ENCODE results near the gene LRMDA. TPM values are rescaled to one million over a fixed set of nuclear protein-coding genes. Genes with fewer than 3 reads are reported as not detected.

The LRMDA gene
- total and polyA plus RNA-seq, 2 of the 8 experiments (the other 6 are each of a cell fraction or from before 2014, with no cell fraction given) = 0.86 to 2.8 TPM

GRCh38 chr10:75652146-75652740 is 220.8 kb downstream of the LRMDA start:
- H4K5ac ChIP-seq (ENCODE audit: insufficient read length, low read depth, low read length) = no peak overlapping the region
- TF ChIP-seq ZNF274 (IDR thresholded peaks at IDR 0.05; ENCODE audit: borderline replicate concordance, extremely low read depth, low read length) (no peak), BACH1 (IDR thresholded peaks at IDR 0.05; ENCODE audit: low read length) (no peak), MAX (IDR thresholded peaks at IDR 0.05) (no peak), RAD21 (IDR thresholded peaks at IDR 0.05 in 1 of 2, conservative IDR thresholded peaks at IDR 0.05 in 1 of 2; ENCODE audit: low read depth in 2 of 2, low read length in 2 of 2) (no peak), SP4 (IDR thresholded peaks at IDR 0.05; ENCODE audit: low read length) (no peak), GABPA (IDR thresholded peaks at IDR 0.05; ENCODE audit: borderline replicate concordance, insufficient read depth, low read length) (no peak), CHD2 (IDR thresholded peaks at IDR 0.05; ENCODE audit: low read length) (no peak)

More at GRCh38 chr10:75652146-75652740, 220.8 kb downstream of the LRMDA start:
- no peak overlapping the region for H3K4ac ChIP-seq (replicated peaks; ENCODE audit: insufficient read length, low read depth, low read length)
- WGBS, 2 experiments (ENCODE audit: extremely low coverage in 1 of 2, insufficient coverage in 1 of 2, insufficient read length in 1 of 2, insufficient replicate concordance in 2 of 2, low coverage in 1 of 2, low lambda C conversion rate in 2 of 2, missing lambda C conversion rate in 1 of 2) = 95% methylated on average over 5 of the region's 5 CpGs; no CpG with 5 or more reads in 1 of the 2 experiments
- no peaks in the 10 kb centered on the region for H3K36me3 ChIP-seq (ENCODE audit: control insufficient read depth in 2 of 4, insufficient read depth in 4 of 4, low read length in 3 of 4)
- no peaks in the 10 kb centered on the region for H4K20me1 ChIP-seq (replicated peaks in 1 of 2; ENCODE audit: control insufficient read depth in 1 of 2, insufficient read depth in 2 of 2, low read length in 2 of 2)
- H3K9me3 ChIP-seq (ENCODE audit: insufficient read depth in 2 of 2, low read depth in 1 of 2, low read length in 1 of 2) = no peaks in the 10 kb centered on the region
- H3K9ac ChIP-seq (replicated peaks in 1 of 4; ENCODE audit: extremely low read depth in 1 of 4, low read depth in 3 of 4, low read length in 3 of 4) = no peak overlapping the region
- H2BK20ac ChIP-seq (ENCODE audit: low read length) = no peak overlapping the region
- no peak overlapping the region for H3K14ac ChIP-seq (ENCODE audit: insufficient read length)
- H3K27me3 ChIP-seq (replicated peaks in 1 of 4; ENCODE audit: control insufficient read depth in 3 of 4, extremely low read depth in 1 of 4, insufficient read depth in 3 of 4, low read length in 3 of 4) = peaks cover 0 to 2% (median under 1%) of the 10 kb centered on the region in 4 experiments; a peak in 2 of 7 replicates
- H3K79me2 ChIP-seq (ENCODE audit: control insufficient read depth in 1 of 2, insufficient read depth in 2 of 2, low read length in 2 of 2) = no peaks in the 10 kb centered on the region
- H4K91ac ChIP-seq (replicated peaks; ENCODE audit: insufficient read length, low read length) = no peak overlapping the region
- no peak overlapping the region for H2BK12ac ChIP-seq (ENCODE audit: low read depth, low read length)
- H3K18ac ChIP-seq (ENCODE audit: extremely low read depth, low read length) = no peak overlapping the region
- DNase-seq (ENCODE audit: low read depth in 1 of 2, low spot score in 2 of 2) = no peak
- H3K23ac ChIP-seq (ENCODE audit: insufficient read length) = no peak overlapping the region
- no peak overlapping the region for H3K4me2 ChIP-seq (ENCODE audit: insufficient read depth in 1 of 2, low read depth in 2 of 2, low read length in 2 of 2)
- no peak overlapping the region for H2BK15ac ChIP-seq (ENCODE audit: low read length)
- no peak overlapping the region for H4K8ac ChIP-seq (ENCODE audit: extremely low read depth, insufficient read depth, low read length)
- H3K4me1 ChIP-seq (replicated peaks in 1 of 4; ENCODE audit: control insufficient read depth in 3 of 4, insufficient read depth in 4 of 4, low read length in 3 of 4) = no peaks in the 10 kb centered on the region
- ChIA-PET POLR2A (ENCODE audit: partially characterized antibody) (no interaction called here), CTCF (ENCODE audit: partially characterized antibody) (interaction anchor here (0.6 to 1.7 kb wide), 18 partner anchors 8 to 1431 kb away, joined by 3 to 6 read pairs (median 3); partner anchors contain the start of gene ZNF503)
- FAIRE-seq = no peak
- H2BK120ac ChIP-seq (replicated peaks; ENCODE audit: low read depth, low read length) = no peak overlapping the region
- no peak overlapping the region for H2AK5ac ChIP-seq (ENCODE audit: low read depth, low read length)
- H3K27ac ChIP-seq (ENCODE audit: low read depth, low read length) = no peak overlapping the region
- no peak overlapping the region for H3K4me3 ChIP-seq (ENCODE audit: extremely low read depth in 1 of 4, insufficient read depth in 2 of 4, low read depth in 3 of 4, low read length in 4 of 4)
- H3K56ac ChIP-seq (replicated peaks; ENCODE audit: insufficient read length, low read depth, low read length) = no peak overlapping the region
- H2AFZ ChIP-seq (ENCODE audit: low read length) = no peak overlapping the region
- no peak overlapping the region for H2BK5ac ChIP-seq (ENCODE audit: low read depth, low read length)
- H3K23me2 ChIP-seq (ENCODE audit: low read depth, low read length) = no peaks in the 10 kb centered on the region
- no peaks in the 10 kb centered on the region for H3K79me1 ChIP-seq (ENCODE audit: low read depth, low read length)
